ENCODE results near the gene NPAS1. TPM values are rescaled to one million over a fixed set of nuclear protein-coding genes. Genes with fewer than 3 reads are reported as not detected.
A peak's percentile ranks its signal among the peaks of the same experiment; 100 is the strongest.

The NPAS1 gene
- total RNA-seq, 2 experiments from 2014 or later = 0.50 TPM; not detected in 1

DNA sequence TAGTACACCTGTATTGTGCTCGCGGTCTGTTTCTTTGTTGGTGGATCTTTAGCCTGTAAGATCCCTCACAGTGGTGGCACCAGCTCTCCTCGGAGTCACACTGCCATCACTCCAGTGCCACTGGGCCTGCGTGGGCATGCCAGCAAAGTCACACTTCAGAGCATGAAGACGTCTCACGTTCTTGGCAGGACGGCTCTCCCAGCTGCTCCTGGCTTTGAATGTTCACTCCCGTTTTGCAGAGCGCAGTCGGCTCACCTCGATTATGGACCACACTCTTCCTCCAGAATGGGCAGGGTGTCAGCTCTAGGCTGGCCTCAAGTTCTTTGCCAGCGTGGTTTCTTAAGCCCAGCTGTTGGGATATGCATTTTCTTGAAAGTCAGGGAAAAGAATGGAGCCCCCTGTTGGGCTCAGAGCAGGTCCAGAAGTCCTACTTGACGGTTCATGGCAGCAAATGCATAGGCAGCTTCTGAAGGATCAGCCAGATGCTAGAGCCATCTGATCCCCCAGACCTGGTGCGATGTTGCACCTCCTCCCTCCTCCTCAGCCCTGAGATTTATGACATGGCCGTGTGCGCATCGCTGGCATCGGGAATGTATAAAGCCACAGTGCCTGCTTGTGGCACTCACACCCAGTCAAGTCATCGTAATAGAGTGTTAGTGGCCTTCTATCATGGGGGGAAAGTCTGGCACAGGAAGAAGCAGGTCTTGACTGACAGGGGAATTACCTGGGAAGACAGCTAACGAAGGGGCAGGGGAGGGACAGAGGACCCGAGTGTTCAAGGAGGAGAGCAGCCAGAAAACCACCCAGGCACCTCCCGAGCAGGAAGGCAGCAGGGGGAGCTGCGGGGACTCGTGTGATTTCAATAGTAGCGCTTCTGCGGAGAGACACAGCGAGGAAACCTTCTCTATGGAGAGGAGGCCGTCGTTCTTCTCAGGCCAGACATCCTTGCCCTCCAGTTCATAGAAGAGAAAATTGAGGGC lies 40.2 kb upstream of the NPAS1 start:
- Mint-ChIP-seq H3K27ac (peak overlapping the region; percentile 27), H3K4me1 (peaks cover 7% of the 10 kb centered on the region), H3K27me3 (no peaks in the 10 kb centered on the region), H3K4me3 (no peak overlapping the region), H3K36me3 (ENCODE audit: low read depth) (no peaks in the 10 kb centered on the region), H3K9me3 (ENCODE audit: low read depth) (no peaks in the 10 kb centered on the region)
- intact Hi-C loops (cut with DNase I, micrococcal nuclease) = no loop called here
- DNase-seq (no peak), ATAC-seq (no peak)
- ChIA-PET CTCF (interaction anchor here (0.5 to 1.1 kb wide), 2 partner anchors 9 to 25 kb away, joined by 3 to 5 read pairs; no protein-coding TSS in a partner anchor), POLR2A (no interaction called here)

DNA sequence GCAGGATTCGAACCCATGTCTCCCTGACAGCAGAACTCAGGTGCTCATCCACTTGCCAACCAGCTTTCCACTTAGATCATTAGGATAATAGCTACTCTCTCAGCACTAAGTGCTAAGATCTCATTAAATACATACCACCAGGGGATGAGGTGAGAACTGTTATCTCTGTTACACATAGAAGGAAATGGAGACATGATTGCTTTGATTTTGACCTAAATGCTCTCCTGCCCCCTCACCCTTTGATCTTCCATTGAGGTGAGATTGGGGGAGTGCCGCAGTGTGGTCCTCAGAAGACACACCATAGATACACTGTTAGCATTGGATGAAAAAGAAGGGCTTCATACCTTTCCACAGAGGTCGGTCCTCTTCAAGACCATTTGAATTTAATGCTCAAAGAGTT lies 38.9 kb upstream of the NPAS1 start:
- POLR2A ChIA-PET = no interaction called here
- ATAC-seq (no peak), DNase-seq (no peak)
- no peak overlapping the region for H3K4me3 Mint-ChIP-seq
- no peaks in the 10 kb centered on the region for H3K36me3 Mint-ChIP-seq (ENCODE audit: low read depth)
- H3K27ac Mint-ChIP-seq = no peak overlapping the region
- CTCF ChIA-PET = no interaction called here
- H3K9me3 Mint-ChIP-seq (ENCODE audit: low read depth) = no peaks in the 10 kb centered on the region
- H3K4me1 Mint-ChIP-seq = peaks cover 7% of the 10 kb centered on the region
- no peaks in the 10 kb centered on the region for H3K27me3 Mint-ChIP-seq
- intact Hi-C loops (cut with DNase I, micrococcal nuclease) = no loop called here

DNA sequence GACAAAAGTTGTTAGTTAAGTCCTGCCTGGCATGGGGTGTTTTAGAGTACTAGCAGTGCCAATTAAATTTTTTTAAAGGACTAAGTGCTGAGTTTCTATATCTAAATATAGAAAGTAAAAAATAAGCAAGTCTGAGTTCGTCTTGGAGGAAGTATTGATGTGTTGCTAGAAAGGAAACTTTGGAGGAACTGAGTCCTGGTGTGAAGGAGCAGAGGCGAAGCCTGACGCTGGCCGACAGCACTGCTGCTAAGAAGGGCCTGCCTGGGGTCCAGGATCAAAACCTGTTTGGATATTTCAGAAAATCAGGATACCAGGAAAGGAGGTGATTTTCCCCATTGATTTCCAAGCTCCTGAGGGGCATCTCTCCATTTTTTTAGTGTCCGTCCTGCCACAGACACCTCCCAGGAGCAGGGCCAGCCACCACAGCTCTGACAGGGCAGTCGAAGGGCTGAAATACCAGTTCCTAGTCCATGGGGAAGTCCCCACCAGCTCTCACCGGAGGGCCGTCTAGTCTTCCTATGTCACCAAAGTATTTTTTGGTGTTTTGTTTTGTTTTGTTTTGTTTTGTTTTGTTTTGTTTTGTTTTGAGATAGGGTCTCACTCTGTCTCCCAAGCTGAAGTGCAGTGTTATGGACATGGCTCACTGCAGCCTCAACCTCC lies 38.2 kb upstream of the NPAS1 start:
- H3K4me3 Mint-ChIP-seq = no peak overlapping the region
- intact Hi-C loops (cut with DNase I, micrococcal nuclease) = no loop called here
- H3K27ac Mint-ChIP-seq = no peak overlapping the region
- H3K9me3 Mint-ChIP-seq (ENCODE audit: low read depth) = no peaks in the 10 kb centered on the region
- no peak for ATAC-seq
- DNase-seq = no peak
- H3K4me1 Mint-ChIP-seq = peaks cover 7% of the 10 kb centered on the region
- ChIA-PET CTCF (interaction anchor here (1.5 kb wide), 1 partner anchor 32 kb away, joined by 7 read pairs; no protein-coding TSS in a partner anchor), POLR2A (interaction anchor here (0.6 kb wide), 2 partner anchors 25 to 638 kb away, joined by 3 to 5 read pairs; no protein-coding TSS in a partner anchor)
- no peaks in the 10 kb centered on the region for H3K36me3 Mint-ChIP-seq (ENCODE audit: low read depth)
- H3K27me3 Mint-ChIP-seq = no peaks in the 10 kb centered on the region

GRCh38 chr19:46983097-46983496 lies 36.5 kb upstream of the NPAS1 start:
- intact Hi-C loops (cut with DNase I, micrococcal nuclease) = no loop called here
- Mint-ChIP-seq H3K4me3 (no peak overlapping the region), H3K27ac (no peak overlapping the region), H3K27me3 (no peaks in the 10 kb centered on the region), H3K9me3 (ENCODE audit: low read depth) (no peaks in the 10 kb centered on the region), H3K36me3 (ENCODE audit: low read depth) (no peaks in the 10 kb centered on the region), H3K4me1 (peaks cover 4% of the 10 kb centered on the region)
- POLR2A ChIA-PET = no interaction called here
- ATAC-seq (no peak), DNase-seq (no peak)
- CTCF ChIA-PET = interaction anchor here (0.6 kb wide), 1 partner anchor 241 kb away, joined by 3 read pairs; no protein-coding TSS in a partner anchor

- Mint-ChIP-seq H3K36me3 (ENCODE audit: low read depth) (no peaks in the 10 kb centered on the region), H3K27me3 (no peaks in the 10 kb centered on the region), H3K9me3 (ENCODE audit: low read depth) (no peaks in the 10 kb centered on the region), H3K4me3 (no peak overlapping the region), H3K4me1 (peaks cover 4% of the 10 kb centered on the region), H3K27ac (no peak overlapping the region)
- ChIA-PET POLR2A (interaction anchor here (0.6 kb wide), 1 partner anchor 92 kb away, joined by 6 read pairs; no protein-coding TSS in a partner anchor), CTCF (interaction anchor here (0.6 kb wide), 1 partner anchor 8 kb away, joined by 3 read pairs; no protein-coding TSS in a partner anchor)
- intact Hi-C loops (cut with DNase I, micrococcal nuclease) = no loop called here
- ATAC-seq (no peak), DNase-seq (no peak)
Observed at GRCh38 chr19:46984077-46985010, 35.3 kb upstream of the NPAS1 start.

- ChIA-PET CTCF (interaction anchor here (0.7 to 1.0 kb wide), 2 partner anchors 225 to 883 kb away, joined by 3 read pairs; no protein-coding TSS in a partner anchor), POLR2A (no interaction called here)
- ATAC-seq (no peak), DNase-seq (no peak)
- intact Hi-C loops (cut with DNase I, micrococcal nuclease) = no loop called here
- no peaks in the 10 kb centered on the region for H3K9me3 Mint-ChIP-seq (ENCODE audit: low read depth)
- peaks cover under 1% of the 10 kb centered on the region for H3K4me1 Mint-ChIP-seq
- H3K4me3 Mint-ChIP-seq = no peak overlapping the region
- no peak overlapping the region for H3K27ac Mint-ChIP-seq
- no peaks in the 10 kb centered on the region for H3K27me3 Mint-ChIP-seq
- no peaks in the 10 kb centered on the region for H3K36me3 Mint-ChIP-seq (ENCODE audit: low read depth)
Observed at GRCh38 chr19:46985542-46986415, 33.9 kb upstream of the NPAS1 start.

- no peaks in the 10 kb centered on the region for H3K27me3 Mint-ChIP-seq
- H3K9me3 Mint-ChIP-seq (ENCODE audit: low read depth) = no peaks in the 10 kb centered on the region
- H3K4me1 Mint-ChIP-seq = peaks cover 10% of the 10 kb centered on the region
- intact Hi-C loops (cut with DNase I, micrococcal nuclease) = no loop called here
- POLR2A ChIA-PET = no interaction called here
- ATAC-seq (no peak), DNase-seq (no peak)
- peaks cover 13% of the 10 kb centered on the region for H3K36me3 Mint-ChIP-seq (ENCODE audit: low read depth)
- no peak overlapping the region for H3K4me3 Mint-ChIP-seq
- CTCF ChIA-PET = interaction anchor here (0.5 to 1.1 kb wide), 6 partner anchors 9 to 87 kb away, joined by 3 to 5 read pairs (median 3); no protein-coding TSS in a partner anchor
- no peak overlapping the region for H3K27ac Mint-ChIP-seq
Observed at GRCh38 chr19:46988614-46989230, 30.9 kb upstream of the NPAS1 start.

DNA sequence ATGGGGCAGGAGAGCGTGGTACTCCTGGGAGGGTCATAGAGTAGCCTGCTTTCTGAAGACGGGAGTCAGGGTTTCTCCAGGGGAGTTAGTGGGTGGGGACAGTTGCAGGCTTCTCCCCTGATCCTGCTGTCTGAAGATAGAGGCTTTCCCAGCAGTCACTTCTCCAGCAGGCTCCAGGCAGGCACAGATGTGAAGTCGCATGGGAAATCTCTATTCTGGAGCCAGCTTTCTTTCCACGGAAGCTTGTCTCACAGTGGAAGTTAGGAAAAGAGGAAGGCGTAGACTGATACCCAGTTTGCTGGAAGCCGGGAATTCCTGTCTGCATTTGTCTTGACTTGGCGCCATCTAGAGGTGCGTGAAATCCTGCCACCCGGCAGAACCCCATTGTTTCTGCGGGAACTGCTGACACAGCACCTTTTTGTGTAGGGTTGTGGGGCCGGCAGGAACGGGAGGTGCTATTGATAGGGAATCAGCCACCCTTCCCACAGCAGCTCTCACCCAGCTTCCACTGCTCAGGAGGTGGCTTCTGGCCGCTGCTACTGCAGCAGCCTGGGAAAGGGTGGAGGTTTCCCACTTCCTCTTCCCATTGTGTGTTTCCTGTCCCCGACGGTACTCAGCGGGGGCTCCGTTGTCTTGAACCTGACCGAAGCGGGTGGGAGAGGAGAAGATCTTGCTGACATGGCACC lies 28.5 kb upstream of the NPAS1 start:
- POLR2A ChIA-PET = interaction anchor here (0.5 to 0.6 kb wide), 2 partner anchors 110 to 221 kb away, joined by 3 to 7 read pairs; no protein-coding TSS in a partner anchor
- H3K4me3 Mint-ChIP-seq = no peak overlapping the region
- peak overlapping the region; percentile 13 for H3K27ac Mint-ChIP-seq
- DNase-seq = peak; percentile 82
- no peaks in the 10 kb centered on the region for H3K27me3 Mint-ChIP-seq
- peaks cover 10% of the 10 kb centered on the region for H3K4me1 Mint-ChIP-seq
- CTCF ChIA-PET = interaction anchor here (0.7 to 2.6 kb wide), 16 partner anchors 11 to 236 kb away, joined by 3 to 16 read pairs (median 4); no protein-coding TSS in a partner anchor
- peak; percentile 87 for ATAC-seq
- peaks cover 13% of the 10 kb centered on the region for H3K36me3 Mint-ChIP-seq (ENCODE audit: low read depth)
- H3K9me3 Mint-ChIP-seq (ENCODE audit: low read depth) = no peaks in the 10 kb centered on the region
- intact Hi-C loops (cut with DNase I, micrococcal nuclease) = loop anchor here (1.0 to 10.0 kb wide), 4 partner anchors 64 to 236 kb away; no protein-coding TSS in a partner anchor

GRCh38 chr19:46992699-46993535 lies 26.7 kb upstream of the NPAS1 start:
- no peak overlapping the region for H3K27ac Mint-ChIP-seq
- H3K36me3 Mint-ChIP-seq (ENCODE audit: low read depth) = peaks cover 21% of the 10 kb centered on the region
- ATAC-seq (no peak), DNase-seq (no peak)
- H3K4me3 Mint-ChIP-seq = no peak overlapping the region
- ChIA-PET CTCF (interaction anchor here (0.6 to 2.6 kb wide), 7 partner anchors 9 to 551 kb away, joined by 3 to 16 read pairs (median 3); no protein-coding TSS in a partner anchor), POLR2A (no interaction called here)
- H3K4me1 Mint-ChIP-seq = peaks cover 10% of the 10 kb centered on the region
- intact Hi-C loops (cut with DNase I, micrococcal nuclease) = loop anchor here in 1 of 2 experiments (5.0 to 10.0 kb wide), 2 partner anchors 66 to 238 kb away; no protein-coding TSS in a partner anchor
- H3K9me3 Mint-ChIP-seq (ENCODE audit: low read depth) = no peaks in the 10 kb centered on the region
- H3K27me3 Mint-ChIP-seq = no peaks in the 10 kb centered on the region
